GM13977 (cell line): ENCODE results near the gene MBNL3.

ENCODE experiments used
- DNase-seq: peaks from one replicate; pipeline ENCODE4 v3.0.0; 2012; ENCODE audit warnings: low spot score
- CTCF ChIP-seq: IDR thresholded peaks from 2 replicates; pipeline ENCODE4 v1.5.1; 2012; ENCODE audit warnings: mild to moderate bottlenecking, control low read depth; ENCODE audit not compliant: insufficient read depth; ENCODE audit errors: extremely low read depth, missing control alignments
- in situ Hi-C: fragments of 300-500 bp; cut with MboI; formaldehyde crosslinking; loops from one replicate; pipeline ENCODE4 v1.12.0; 2022; ENCODE audit warnings: low sequenced_read_pairs, low pct_unique_long_range_greater_than_20kb, mixed read lengths, inconsistent platforms; ENCODE audit not compliant: unreplicated experiment

The MBNL3 gene

GRCh38 chrX:132518401-132518800, 29.6 kb upstream of the MBNL3 start:
- in situ Hi-C loops = no loop called here
- no peak for TF ChIP-seq CTCF
- DNase-seq = no peak

DNA sequence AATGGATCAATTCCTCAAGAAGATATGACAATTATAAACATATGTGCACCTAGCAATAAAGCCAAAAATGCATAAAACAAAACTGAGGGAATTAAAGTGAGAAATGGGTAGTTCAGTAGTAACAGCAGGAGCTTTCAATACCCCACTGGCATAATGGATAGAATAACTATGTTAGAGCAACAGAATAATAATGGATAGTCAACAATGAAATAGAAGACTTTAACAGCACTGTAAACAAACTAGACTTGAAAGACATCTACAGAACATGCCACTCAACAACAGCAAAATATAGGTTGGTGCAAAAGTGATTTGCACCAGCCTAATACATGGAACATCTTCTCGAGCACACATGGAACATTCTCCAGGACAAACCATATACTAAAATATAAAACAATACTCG, 20.0 kb upstream of the MBNL3 start:
- no peak for TF ChIP-seq CTCF
- no peak for DNase-seq
- in situ Hi-C loops = no loop called here

DNA sequence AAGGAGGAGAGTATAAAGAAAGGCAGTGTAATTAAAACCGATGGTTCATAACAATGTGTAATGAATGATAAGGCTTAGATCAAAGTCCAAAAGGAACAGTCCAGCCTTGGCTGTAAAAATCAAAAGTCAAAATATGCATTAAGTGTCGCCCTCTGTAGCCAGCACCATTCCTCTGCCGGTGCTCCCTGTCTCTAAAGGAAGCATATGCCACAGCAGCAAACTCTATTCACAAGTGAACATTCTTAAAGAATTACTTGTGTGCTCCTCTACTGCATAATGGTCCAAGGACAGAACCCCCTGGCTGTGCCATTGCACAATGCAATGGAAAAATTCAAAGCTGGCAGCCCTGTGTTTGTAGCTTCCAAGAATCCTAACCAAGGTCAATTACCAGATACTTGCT, 16.3 kb upstream of the MBNL3 start:
- TF ChIP-seq CTCF = no peak
- in situ Hi-C loops = no loop called here
- no peak for DNase-seq

- in situ Hi-C loops = no loop called here
- DNase-seq = no peak
- no peak for TF ChIP-seq CTCF
Observed at GRCh38 chrX:132504417-132504816, 15.6 kb upstream of the MBNL3 start.

GRCh38 chrX:132501606-132502005, 12.8 kb upstream of the MBNL3 start:
- no peak for DNase-seq
- TF ChIP-seq CTCF = no peak
- in situ Hi-C loops = no loop called here

DNA sequence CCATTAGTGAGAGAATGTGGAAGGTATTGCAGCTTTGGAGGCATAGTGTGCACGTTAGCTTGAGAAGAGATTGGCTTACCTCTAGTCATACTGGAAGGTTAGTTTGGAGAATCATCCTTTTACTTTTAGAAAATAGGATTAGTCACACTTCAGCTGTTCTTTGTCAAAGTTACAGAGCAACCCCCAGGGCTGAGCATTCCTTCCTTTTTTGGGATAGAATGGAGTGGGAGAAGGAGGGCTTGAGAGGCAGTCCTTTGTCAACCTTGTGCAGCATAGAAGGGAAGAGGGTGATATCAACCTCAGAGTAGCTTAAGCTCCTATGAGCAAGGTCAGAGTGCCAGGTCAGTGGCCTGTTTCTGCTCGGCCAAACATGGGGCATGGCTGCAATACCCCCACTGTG, 8.6 kb upstream of the MBNL3 start:
- in situ Hi-C loops = no loop called here
- no peak for TF ChIP-seq CTCF
- DNase-seq = no peak

- TF ChIP-seq CTCF = no peak
- in situ Hi-C loops = no loop called here
- no peak for DNase-seq
Observed at GRCh38 chrX:132493095-132493494, 4.3 kb upstream of the MBNL3 start.
